K562 (cell line): ENCODE results near the gene ZNF135. TPM values are rescaled to one million over a fixed set of nuclear protein-coding genes. Genes with fewer than 3 reads are reported as not detected.

Experiments
- ATAC-seq: fragments of 200-7000 bp; cut with Tn5 transposase; 3 replicates; pipeline ENCODE4 v1.9.1; 2020; ENCODE audit warnings: moderate library complexity
- BruUV-seq: library from RNA; stranded (reverse); fragments of 400-500 nt; replicated peaks from 2 replicates; lab custom pipeline; 2021; lab: Mats Ljungman, UMichigan
- CTCF ChIA-PET: fragments of 300-600 bp; formaldehyde crosslinking; extraction: SDS; loops from one replicate; lab custom pipeline; 2021; ENCODE audit warnings: low intra/inter-chr PET ratio; lab: Yijun Ruan, JAX
- POLR2A ChIA-PET: fragments of 300-600, 350-650 bp; sonication (Branson Sonifier 250); formaldehyde crosslinking; extraction: SDS; loops from one replicate; lab custom pipeline; 2021; ENCODE audit warnings: antibody characterized with exemption, inconsistent platforms; lab: Yijun Ruan, JAX
- DNase-seq, 4 experiments: peaks; one replicate each; pipeline versions ENCODE4 v3.0.0 to v3.0.0-alpha.2; 2011 to 2018; ENCODE audit warnings: low spot score in 3 of 4, mixed read lengths in 3 of 4; ENCODE audit errors: extremely low read depth in 1 of 4
- FAIRE-seq: peaks from 2 replicates; lab custom pipeline; 2011; peaks lifted over from hg19 to GRCh38; lab: Jason Lieb, UNC
- H2AFZ ChIP-seq: 2 replicates; pipeline ENCODE4 v1.6.0; 2011; ENCODE audit warnings: low read depth, low read length, control low read depth, inconsistent platforms
- H3K27ac ChIP-seq: fragments of 200-600 bp; 3 replicates; pipeline ENCODE4 v1.8.0; 2011; ENCODE audit warnings: low read depth, mild to moderate bottlenecking, control low read depth, inconsistent platforms, low read length, moderate library complexity, mixed read lengths; ENCODE audit errors: extremely low read depth
- H3K27me3 ChIP-seq, 2 experiments: fragments of 300-600 bp in 1 of 2; 2 replicates in 1 of 2; 3 replicates in 1 of 2; pipeline versions ENCODE4 v1.6.0 to v1.8.0; 2011; ENCODE audit warnings: inconsistent platforms in 2 of 2, low read length in 2 of 2, mild to moderate bottlenecking in 1 of 2, mixed read lengths in 1 of 2, moderate library complexity in 1 of 2; ENCODE audit not compliant: control insufficient read depth in 2 of 2, insufficient read depth in 2 of 2
- H3K36me3 ChIP-seq: fragments of 300-600 bp; 3 replicates; pipeline ENCODE4 v1.8.0; 2011; ENCODE audit warnings: mild to moderate bottlenecking, low read length, inconsistent platforms; ENCODE audit not compliant: control insufficient read depth, insufficient read depth
- H3K4me1 ChIP-seq, 2 experiments: fragments of 200-600 bp in 1 of 2; replicated peaks in 1 of 2; 2 replicates in 1 of 2; 3 replicates in 1 of 2; pipeline versions ENCODE4 v1.5.1 to v1.8.0; 2011; ENCODE audit warnings: inconsistent platforms in 2 of 2, low read length in 2 of 2, mild to moderate bottlenecking in 1 of 2, mixed read lengths in 1 of 2, moderate library complexity in 1 of 2; ENCODE audit not compliant: control insufficient read depth in 2 of 2, insufficient read depth in 2 of 2
- H3K4me2 ChIP-seq: 2 replicates; pipeline ENCODE4 v1.6.1; 2011; ENCODE audit warnings: low read length, control low read depth, inconsistent platforms, mixed read lengths; ENCODE audit not compliant: insufficient read depth
- H3K4me3 ChIP-seq: fragments of 200-600 bp; sonication (generic), shearing (Covaris generic); 2 replicates; pipeline ENCODE4 v1.5.1; 2016; ENCODE audit warnings: control low read depth, inconsistent platforms
- H3K79me2 ChIP-seq: fragments of 200-600 bp; 3 replicates; pipeline ENCODE4 v1.8.0; 2011; ENCODE audit warnings: low read length, inconsistent platforms; ENCODE audit not compliant: control insufficient read depth, insufficient read depth
- H3K9ac ChIP-seq, 2 experiments: 2 replicates each; pipeline versions ENCODE4 v1.6.0 to v1.6.1; 2011; ENCODE audit warnings: low read depth in 2 of 2, low read length in 2 of 2, control low read depth in 1 of 2, inconsistent platforms in 1 of 2, mild to moderate bottlenecking in 1 of 2, mixed read lengths in 1 of 2; ENCODE audit not compliant: insufficient read depth in 1 of 2
- H3K9me1 ChIP-seq: one replicate; pipeline ENCODE4 v1.6.0; 2011; ENCODE audit warnings: inconsistent platforms, mild to moderate bottlenecking, low read length, moderate library complexity; ENCODE audit not compliant: control insufficient read depth, insufficient read depth
- H3K9me3 ChIP-seq: replicated peaks from 2 replicates; pipeline ENCODE4 v1.5.1; 2011; ENCODE audit warnings: low read depth, low read length, inconsistent platforms; ENCODE audit not compliant: control insufficient read depth, insufficient read depth
- H4K20me1 ChIP-seq: replicated peaks from 2 replicates; pipeline ENCODE4 v1.6.1; 2011; ENCODE audit warnings: low read length, inconsistent platforms, mixed read lengths; ENCODE audit not compliant: control insufficient read depth, insufficient read depth
- CAMTA2 ChIP-seq: fragments of 250-450 bp; sonication (Bioruptor Pico); conservative IDR thresholded peaks from 2 replicates; pipeline ENCODE4 v1.5.1; 2022
- DMBX1 ChIP-seq: fragments of 250-450 bp; sonication (Bioruptor Pico); IDR thresholded peaks from 2 replicates; pipeline ENCODE4 v1.8.0; 2022; ENCODE audit warnings: inconsistent platforms, mild to moderate bottlenecking, moderate library complexity, borderline replicate concordance
- EZH2 ChIP-seq: IDR thresholded peaks from 2 replicates; pipeline ENCODE4 v1.6.1; 2012; ENCODE audit warnings: low read depth, mild to moderate bottlenecking, inconsistent platforms, low read length, borderline replicate concordance
- GTF2E2 ChIP-seq: fragments of 200-800 bp; sonication (Bioruptor generic); IDR thresholded peaks from 2 replicates; pipeline ENCODE4 v1.6.1; 2016; ENCODE audit warnings: missing genetic modification characterization, missing compliant biosample characterization
- IRF2 ChIP-seq: sonication (generic); formaldehyde crosslinking; IDR thresholded peaks from 2 replicates; pipeline ENCODE4 v1.8.1; 2022; ENCODE audit warnings: mild to moderate bottlenecking, missing genetic modification reagents
- TFAM ChIP-seq: fragments of 250-450 bp; sonication (Bioruptor Pico); conservative IDR thresholded peaks from 2 replicates; pipeline ENCODE4 v1.5.0; 2021; ENCODE audit warnings: mild to moderate bottlenecking, moderate library complexity
- ZBTB17 ChIP-seq: fragments of 450-650 bp; formaldehyde crosslinking; IDR thresholded peaks from 2 replicates; pipeline ENCODE4 v1.4.0; 2020; ENCODE audit warnings: mild to moderate bottlenecking
- ZNF133 ChIP-seq: fragments of 250-450 bp; sonication (Bioruptor Pico); IDR thresholded peaks from 2 replicates; pipeline ENCODE4 v1.4.0; 2020; ENCODE audit warnings: mild to moderate bottlenecking
- ZNF436 ChIP-seq: fragments of 250-450, 450-650 bp; sonication (Bioruptor Pico); formaldehyde crosslinking; IDR thresholded peaks from 2 replicates; pipeline ENCODE4 v1.7.0; 2020; ENCODE audit warnings: mild to moderate bottlenecking
- WGBS: fragments of 100-300 bp; shearing (Covaris generic); methylation state at CpG from one replicate; pipeline ENCODE4 v1.1.6; 2016; ENCODE audit warnings: low coverage, mixed read lengths; ENCODE audit not compliant: insufficient coverage; ENCODE audit errors: missing lambda C conversion rate; 5-methylcytosine and 5-hydroxymethylcytosine counted together
- in situ Hi-C: fragments of 300-500 bp; cut with MboI; formaldehyde crosslinking; loops from 4 replicates; pipeline ENCODE4 v1.15.0; 2018; ENCODE audit warnings: inconsistent platforms, mixed read lengths
- intact Hi-C: fragments of 100-400 bp; cut with micrococcal nuclease; formaldehyde crosslinking; loops from 2 replicates; pipeline ENCODE4 v1.14.2; 2022
- polyA plus RNA-seq, 8 experiments: library from polyadenylated mRNA; depleted of rRNA in 4 of 8; stranded (reverse) in 5 of 8; unstranded in 3 of 8; fragments of >200 nt; fragmentation: Nextera tagmentation in 2 of 8; fragmentation: Illumina TruSeq in 1 of 8; extraction: Ambion mirVana in 2 of 8; extraction: Trizol in 1 of 8; gene quantifications; 2 replicates each; pipeline versions ENCODE4 v1.2.1 to v1.2.3, GENCODE V29; 2011 to 2014; ENCODE audit warnings: inconsistent platforms in 1 of 8, missing spikeins in 1 of 8
- total RNA-seq, 7 experiments: library from RNA; depleted of rRNA in 6 of 7; stranded (reverse); fragments of >200 nt in 6 of 7; fragmentation: Illumina TruSeq in 2 of 7; extraction: Trizol in 2 of 7; gene quantifications; 2 replicates each; pipeline versions ENCODE4 v1.2.1 to v1.2.3, GENCODE V29; 2011 to 2021; ENCODE audit warnings: low replicate concordance in 1 of 7
- TF ChIP-seq, protein P1 (sequence below): fragments of 450-650 bp; IDR thresholded peaks from 2 replicates; pipeline ENCODE4 v1.6.1; 2016; ENCODE audit warnings: low read depth
- TF ChIP-seq, protein P2 (sequence below): fragments of 250-450 bp; sonication (Bioruptor Pico); IDR thresholded peaks from 2 replicates; pipeline ENCODE4 v1.6.1; 2021; ENCODE audit warnings: mild to moderate bottlenecking
- TF ChIP-seq, protein P3 (sequence below), 2 experiments: fragments of 450-650 bp in 1 of 2; sonication (generic) in 1 of 2; formaldehyde crosslinking in 1 of 2; IDR thresholded peaks in 1 of 2; conservative IDR thresholded peaks in 1 of 2; 2 replicates each; pipeline versions ENCODE4 v1.6.1 to v1.8.1; 2016 to 2023; ENCODE audit warnings: mild to moderate bottlenecking in 2 of 2, moderate library complexity in 2 of 2, inconsistent platforms in 1 of 2, missing genetic modification reagents in 1 of 2

ZNF135 gene
- total and polyA plus RNA-seq, 9 of the 15 experiments (the other 6 are each of a cell fraction or from before 2014, with no cell fraction given) = not detected

DNA sequence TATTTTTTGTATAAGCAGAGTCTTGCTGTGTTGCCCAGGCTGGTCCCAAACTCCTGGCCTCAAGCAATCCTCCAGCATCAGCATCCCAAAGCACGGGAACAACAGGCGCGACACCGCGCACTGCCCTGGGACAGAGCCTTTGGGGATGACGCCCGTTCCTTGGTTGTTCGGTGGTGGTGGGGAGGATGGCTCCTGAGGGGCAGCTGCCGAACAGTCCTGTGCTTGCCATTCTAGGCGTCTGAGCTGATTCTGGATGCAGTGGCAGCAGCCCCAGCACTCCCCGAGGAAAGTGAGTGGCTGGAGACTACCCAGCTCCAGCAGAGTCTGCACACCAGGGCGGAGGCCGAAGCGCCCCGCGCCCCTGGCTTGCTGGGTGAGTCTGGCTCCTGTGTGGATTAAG is 6.8 kb upstream of the ZNF135 start:
- Histone ChIP-seq H3K4me2 (no peak overlapping the region), H3K4me1 (no peaks in the 10 kb centered on the region), H3K27me3 (no peaks in the 10 kb centered on the region), H4K20me1 (no peaks in the 10 kb centered on the region), H3K9me1 (no peaks in the 10 kb centered on the region), H3K9me3 (no peaks in the 10 kb centered on the region), H2AFZ (no peak overlapping the region), H3K4me3 (no peak overlapping the region), H3K79me2 (no peaks in the 10 kb centered on the region), H3K27ac (no peak overlapping the region), H3K9ac (no peak overlapping the region), H3K36me3 (no peaks in the 10 kb centered on the region)
- ChIA-PET POLR2A (interaction anchor here (0.6 kb wide), 1 partner anchor 419 kb away, joined by 3 read pairs; the partner anchor contains the start of gene ZNF211), CTCF (no interaction called here)
- intact Hi-C loops = no loop called here
- no TSS peak for BruUV-seq
- 9% methylated on average over 16 of the region's 16 CpGs for WGBS
- ATAC-seq (no peak), DNase-seq (no peak), FAIRE-seq (no peak)
- in situ Hi-C loops = no loop called here
- no peak for TF ChIP-seq DMBX1 (CRISPR knock-in tag)
- TF ChIP-seq ZBTB17 = no peak
- no peak for TF ChIP-seq CAMTA2 (CRISPR knock-in tag)
- no peak for TF ChIP-seq ZNF436 (CRISPR knock-in tag)
- no peak for TF ChIP-seq EZH2
- no peak for TF ChIP-seq ZNF133
- TF ChIP-seq, protein P1, sequence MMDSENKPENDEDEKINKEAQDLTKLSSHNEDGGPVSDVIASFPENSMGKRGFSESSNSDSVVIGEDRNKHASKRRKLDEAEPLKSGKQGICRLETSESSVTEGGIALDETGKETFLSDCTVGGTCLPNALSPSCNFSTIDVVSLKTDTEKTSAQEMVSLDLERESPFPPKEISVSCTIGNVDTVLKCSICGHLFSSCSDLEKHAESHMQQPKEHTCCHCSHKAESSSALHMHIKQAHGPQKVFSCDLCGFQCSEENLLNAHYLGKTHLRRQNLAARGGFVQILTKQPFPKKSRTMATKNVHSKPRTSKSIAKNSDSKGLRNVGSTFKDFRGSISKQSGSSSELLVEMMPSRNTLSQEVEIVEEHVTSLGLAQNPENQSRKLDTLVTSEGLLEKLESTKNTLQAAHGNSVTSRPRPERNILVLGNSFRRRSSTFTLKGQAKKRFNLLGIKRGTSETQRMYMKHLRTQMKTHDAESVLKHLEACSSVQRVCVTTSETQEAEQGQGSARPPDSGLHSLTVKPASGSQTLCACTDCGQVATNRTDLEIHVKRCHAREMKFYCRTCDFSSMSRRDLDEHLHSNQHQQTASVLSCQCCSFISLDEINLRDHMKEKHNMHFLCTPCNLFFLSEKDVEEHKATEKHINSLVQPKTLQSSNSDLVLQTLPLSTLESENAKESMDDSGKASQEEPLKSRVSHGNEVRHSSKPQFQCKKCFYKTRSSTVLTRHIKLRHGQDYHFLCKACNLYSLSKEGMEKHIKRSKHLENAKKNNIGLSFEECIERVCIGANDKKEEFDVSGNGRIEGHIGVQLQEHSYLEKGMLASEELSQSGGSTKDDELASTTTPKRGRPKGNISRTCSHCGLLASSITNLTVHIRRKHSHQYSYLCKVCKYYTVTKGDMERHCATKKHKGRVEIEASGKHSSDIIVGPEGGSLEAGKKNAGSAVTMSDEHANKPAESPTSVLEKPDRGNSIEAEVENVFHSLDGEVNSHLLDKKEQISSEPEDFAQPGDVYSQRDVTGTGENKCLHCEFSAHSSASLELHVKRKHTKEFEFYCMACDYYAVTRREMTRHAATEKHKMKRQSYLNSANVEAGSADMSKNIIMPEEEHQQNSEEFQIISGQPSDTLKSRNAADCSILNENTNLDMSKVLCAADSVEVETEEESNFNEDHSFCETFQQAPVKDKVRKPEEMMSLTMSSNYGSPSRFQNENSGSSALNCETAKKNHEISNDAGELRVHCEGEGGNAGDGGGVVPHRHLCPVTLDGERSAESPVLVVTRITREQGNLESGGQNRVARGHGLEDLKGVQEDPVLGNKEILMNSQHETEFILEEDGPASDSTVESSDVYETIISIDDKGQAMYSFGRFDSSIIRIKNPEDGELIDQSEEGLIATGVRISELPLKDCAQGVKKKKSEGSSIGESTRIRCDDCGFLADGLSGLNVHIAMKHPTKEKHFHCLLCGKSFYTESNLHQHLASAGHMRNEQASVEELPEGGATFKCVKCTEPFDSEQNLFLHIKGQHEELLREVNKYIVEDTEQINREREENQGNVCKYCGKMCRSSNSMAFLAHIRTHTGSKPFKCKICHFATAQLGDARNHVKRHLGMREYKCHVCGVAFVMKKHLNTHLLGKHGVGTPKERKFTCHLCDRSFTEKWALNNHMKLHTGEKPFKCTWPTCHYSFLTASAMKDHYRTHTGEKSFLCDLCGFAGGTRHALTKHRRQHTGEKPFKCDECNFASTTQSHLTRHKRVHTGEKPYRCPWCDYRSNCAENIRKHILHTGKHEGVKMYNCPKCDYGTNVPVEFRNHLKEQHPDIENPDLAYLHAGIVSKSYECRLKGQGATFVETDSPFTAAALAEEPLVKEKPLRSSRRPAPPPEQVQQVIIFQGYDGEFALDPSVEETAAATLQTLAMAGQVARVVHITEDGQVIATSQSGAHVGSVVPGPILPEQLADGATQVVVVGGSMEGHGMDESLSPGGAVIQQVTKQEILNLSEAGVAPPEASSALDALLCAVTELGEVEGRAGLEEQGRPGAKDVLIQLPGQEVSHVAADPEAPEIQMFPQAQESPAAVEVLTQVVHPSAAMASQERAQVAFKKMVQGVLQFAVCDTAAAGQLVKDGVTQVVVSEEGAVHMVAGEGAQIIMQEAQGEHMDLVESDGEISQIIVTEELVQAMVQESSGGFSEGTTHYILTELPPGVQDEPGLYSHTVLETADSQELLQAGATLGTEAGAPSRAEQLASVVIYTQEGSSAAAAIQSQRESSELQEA = no peak
- TF ChIP-seq, protein P2, sequence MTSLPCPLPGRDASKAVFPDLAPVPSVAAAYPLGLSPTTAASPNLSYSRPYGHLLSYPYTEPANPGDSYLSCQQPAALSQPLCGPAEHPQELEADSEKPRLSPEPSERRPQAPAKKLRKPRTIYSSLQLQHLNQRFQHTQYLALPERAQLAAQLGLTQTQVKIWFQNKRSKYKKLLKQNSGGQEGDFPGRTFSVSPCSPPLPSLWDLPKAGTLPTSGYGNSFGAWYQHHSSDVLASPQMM (CRISPR knock-in tag) = no peak
- no peak for TF ChIP-seq TFAM
- no peak for TF ChIP-seq GTF2E2 (tag)
- TF ChIP-seq IRF2 (CRISPR knock-in tag) = no peak
- TF ChIP-seq, protein P3, sequence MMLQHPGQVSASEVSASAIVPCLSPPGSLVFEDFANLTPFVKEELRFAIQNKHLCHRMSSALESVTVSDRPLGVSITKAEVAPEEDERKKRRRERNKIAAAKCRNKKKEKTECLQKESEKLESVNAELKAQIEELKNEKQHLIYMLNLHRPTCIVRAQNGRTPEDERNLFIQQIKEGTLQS (IDR thresholded peaks at IDR 0.05) = no peak
- TF ChIP-seq, protein P3 (CRISPR knock-in tag; conservative IDR thresholded peaks at IDR 0.05) = no peak
